ENCODE measurements around the gene PBX1. TPM values are rescaled to one million over a fixed set of nuclear protein-coding genes. Genes with fewer than 3 reads are reported as not detected.
A peak's percentile ranks its signal among the peaks of the same experiment; 100 is the strongest.

Gene PBX1
- total RNA-seq, 1 donor from 2014 or later = 719 TPM

DNA sequence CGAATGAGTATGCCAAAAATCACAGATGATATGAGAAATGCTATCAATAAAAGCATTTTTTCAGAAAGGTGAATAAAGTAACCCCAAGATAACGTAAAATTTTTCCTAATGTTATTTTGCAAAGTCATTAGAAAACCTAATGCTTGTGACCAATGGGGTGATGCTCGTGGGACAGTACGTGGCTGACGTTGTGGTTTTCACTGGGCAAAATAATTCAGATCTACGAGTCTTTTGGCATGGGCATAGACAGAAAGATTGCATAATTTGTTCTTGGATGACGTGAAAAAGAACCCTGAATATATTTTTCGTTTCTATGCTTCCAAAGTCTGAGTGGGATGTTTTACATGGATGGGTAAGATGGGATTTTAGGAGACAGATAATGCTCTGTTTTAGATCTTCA, 71.0 kb downstream of the PBX1 start:
- TF ChIP-seq, protein P1, sequence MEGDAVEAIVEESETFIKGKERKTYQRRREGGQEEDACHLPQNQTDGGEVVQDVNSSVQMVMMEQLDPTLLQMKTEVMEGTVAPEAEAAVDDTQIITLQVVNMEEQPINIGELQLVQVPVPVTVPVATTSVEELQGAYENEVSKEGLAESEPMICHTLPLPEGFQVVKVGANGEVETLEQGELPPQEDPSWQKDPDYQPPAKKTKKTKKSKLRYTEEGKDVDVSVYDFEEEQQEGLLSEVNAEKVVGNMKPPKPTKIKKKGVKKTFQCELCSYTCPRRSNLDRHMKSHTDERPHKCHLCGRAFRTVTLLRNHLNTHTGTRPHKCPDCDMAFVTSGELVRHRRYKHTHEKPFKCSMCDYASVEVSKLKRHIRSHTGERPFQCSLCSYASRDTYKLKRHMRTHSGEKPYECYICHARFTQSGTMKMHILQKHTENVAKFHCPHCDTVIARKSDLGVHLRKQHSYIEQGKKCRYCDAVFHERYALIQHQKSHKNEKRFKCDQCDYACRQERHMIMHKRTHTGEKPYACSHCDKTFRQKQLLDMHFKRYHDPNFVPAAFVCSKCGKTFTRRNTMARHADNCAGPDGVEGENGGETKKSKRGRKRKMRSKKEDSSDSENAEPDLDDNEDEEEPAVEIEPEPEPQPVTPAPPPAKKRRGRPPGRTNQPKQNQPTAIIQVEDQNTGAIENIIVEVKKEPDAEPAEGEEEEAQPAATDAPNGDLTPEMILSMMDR (IDR thresholded peaks at IDR 0.05; ENCODE audit: unreplicated experiment) = no peak
- no peak for DNase-seq (ENCODE audit: low spot score in 2 of 2, unreplicated experiment in 2 of 2)
- peaks cover 88% of the 10 kb centered on the region for H3K4me1 Mint-ChIP-seq
- no peak overlapping the region for H3K4me3 Mint-ChIP-seq
- no peaks in the 10 kb centered on the region for H3K9me3 Mint-ChIP-seq
- H3K27ac Mint-ChIP-seq = peak overlapping the region; percentile 52
- H3K36me3 Mint-ChIP-seq = peaks cover 24% of the 10 kb centered on the region
- H3K27me3 Mint-ChIP-seq (ENCODE audit: low read depth) = no peaks in the 10 kb centered on the region

DNA sequence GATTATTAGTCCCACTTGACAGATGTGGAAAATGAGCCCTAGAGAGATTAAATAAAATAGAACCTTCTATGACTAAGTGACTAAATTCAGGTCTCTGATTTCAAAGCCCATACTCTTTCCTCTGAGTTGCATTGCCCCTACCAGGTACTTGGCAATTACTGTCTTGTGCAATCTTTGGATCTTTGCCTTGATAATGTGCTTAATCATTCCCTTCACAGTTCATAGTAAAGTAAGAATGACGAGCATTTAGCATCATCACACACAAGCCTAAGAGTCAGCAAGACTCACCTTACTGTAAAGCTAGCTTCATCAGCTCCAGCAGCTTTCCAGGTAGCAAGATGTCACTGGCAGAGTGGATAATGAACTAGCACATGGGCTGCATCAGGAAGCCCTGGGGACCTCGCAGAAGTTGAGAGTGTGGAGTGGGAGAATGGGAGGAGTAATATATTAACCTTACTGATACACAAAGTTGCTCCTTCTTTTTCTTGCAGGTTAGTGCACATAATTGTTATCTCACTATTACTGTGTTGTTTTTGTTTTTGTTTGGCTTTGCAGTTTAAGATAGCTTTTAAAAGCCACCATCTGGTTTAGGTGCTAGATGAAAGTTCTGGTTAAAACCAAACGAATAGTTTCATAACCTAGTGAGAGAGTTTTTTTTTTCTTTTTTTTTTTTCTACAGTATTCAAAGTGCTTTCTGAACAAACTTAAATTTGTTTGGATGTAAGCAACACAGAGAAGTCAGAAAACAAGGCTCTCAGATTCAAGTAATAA, 71.8 kb downstream of the PBX1 start:
- DNase-seq (ENCODE audit: low spot score in 2 of 2, unreplicated experiment in 2 of 2) = no peak
- Mint-ChIP-seq H3K27me3 (ENCODE audit: low read depth) (no peaks in the 10 kb centered on the region), H3K9me3 (no peaks in the 10 kb centered on the region), H3K4me1 (peaks cover 88% of the 10 kb centered on the region), H3K36me3 (peaks cover 26% of the 10 kb centered on the region), H3K4me3 (no peak overlapping the region), H3K27ac (peak overlapping the region; percentile 90)
- TF ChIP-seq, protein P1 (IDR thresholded peaks at IDR 0.05; ENCODE audit: unreplicated experiment) = no peak

DNA sequence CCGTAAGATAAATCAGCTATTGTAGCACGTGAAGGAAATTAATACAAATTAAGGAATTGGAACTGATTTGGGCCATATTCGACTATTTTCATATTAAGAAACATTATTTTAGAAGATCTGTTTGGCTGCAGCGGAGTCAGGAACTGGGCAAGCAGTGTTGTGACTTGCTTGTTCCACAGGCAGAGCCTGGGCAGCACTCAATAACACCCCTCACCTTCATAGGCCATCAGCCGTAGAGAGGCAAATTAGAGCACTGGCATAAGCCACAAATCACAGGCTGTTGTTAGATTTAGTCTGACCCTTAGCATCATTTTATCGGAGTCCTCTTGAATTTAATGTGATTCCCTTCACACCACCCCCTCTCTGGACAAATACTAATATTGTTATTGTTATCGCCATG, 72.8 kb downstream of the PBX1 start:
- Mint-ChIP-seq H3K4me1 (peaks cover 88% of the 10 kb centered on the region), H3K9me3 (no peaks in the 10 kb centered on the region), H3K27me3 (ENCODE audit: low read depth) (no peaks in the 10 kb centered on the region), H3K27ac (peak overlapping the region; percentile 88), H3K36me3 (peaks cover 26% of the 10 kb centered on the region), H3K4me3 (no peak overlapping the region)
- no peak for DNase-seq (ENCODE audit: low spot score in 2 of 2, unreplicated experiment in 2 of 2)
- TF ChIP-seq, protein P1 (IDR thresholded peaks at IDR 0.05; ENCODE audit: unreplicated experiment) = no peak

DNA sequence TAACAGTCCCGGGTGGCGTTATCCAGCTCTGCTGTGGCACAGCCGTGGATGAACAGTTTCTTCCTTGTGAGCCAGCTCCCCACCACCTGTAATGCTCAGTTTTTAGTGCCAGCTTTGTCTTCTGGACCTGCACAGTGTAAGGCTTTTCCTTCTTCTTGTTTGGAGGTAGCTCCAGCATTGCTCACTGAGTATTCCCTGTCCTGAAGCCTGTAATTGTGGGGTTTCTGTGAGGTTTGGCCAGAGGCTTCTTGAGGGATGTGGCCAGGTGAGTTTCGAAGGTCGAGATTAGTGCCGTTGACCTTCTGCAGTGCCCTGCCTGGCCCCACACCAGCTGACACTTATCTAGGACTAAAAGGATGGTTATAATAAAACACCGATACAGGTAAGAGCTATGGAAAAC, 75.0 kb downstream of the PBX1 start:
- no peak for DNase-seq (ENCODE audit: low spot score in 2 of 2, unreplicated experiment in 2 of 2)
- Mint-ChIP-seq H3K27me3 (ENCODE audit: low read depth) (no peaks in the 10 kb centered on the region), H3K36me3 (peaks cover 20% of the 10 kb centered on the region), H3K9me3 (no peaks in the 10 kb centered on the region), H3K27ac (peak overlapping the region; percentile 79), H3K4me1 (peaks cover 90% of the 10 kb centered on the region), H3K4me3 (no peak overlapping the region)
- TF ChIP-seq, protein P1 (IDR thresholded peaks at IDR 0.05; ENCODE audit: unreplicated experiment) = no peak

DNA sequence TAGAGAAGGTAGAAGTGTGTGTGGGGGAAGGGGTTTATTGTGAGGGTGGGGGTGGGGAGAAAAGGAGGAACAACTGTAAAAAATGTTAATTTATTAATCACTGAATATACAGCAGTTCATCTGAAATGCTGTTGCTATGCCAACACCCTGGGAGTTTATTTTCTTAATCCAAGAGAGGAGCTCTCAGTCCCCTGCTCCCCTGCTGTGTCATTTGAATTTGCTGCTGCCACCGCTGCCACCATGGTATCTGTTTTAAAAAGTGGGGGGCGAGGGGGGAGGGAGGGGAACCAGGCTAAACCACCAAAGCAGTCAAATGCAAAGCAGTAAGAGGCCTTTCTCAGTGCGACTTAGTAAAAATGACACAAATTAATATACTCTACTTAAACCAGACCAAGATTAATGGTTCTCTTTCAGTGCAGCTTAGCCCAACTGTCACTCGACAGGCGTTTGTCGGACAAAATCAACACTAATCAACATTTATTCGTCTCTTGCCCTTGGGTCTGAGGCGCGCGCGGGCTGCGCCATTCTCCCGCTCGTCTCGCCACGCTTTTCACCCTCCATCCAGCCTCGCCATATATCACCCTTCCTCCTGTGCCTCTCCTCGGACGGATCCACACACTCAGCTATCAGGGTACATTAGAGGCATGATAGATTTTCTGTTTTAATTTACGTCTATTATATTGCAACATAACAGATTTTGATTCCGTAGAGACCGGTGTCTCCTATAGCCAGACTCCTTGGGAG, 76.2 kb downstream of the PBX1 start:
- H3K27me3 Mint-ChIP-seq (ENCODE audit: low read depth) = no peaks in the 10 kb centered on the region
- H3K4me1 Mint-ChIP-seq = peaks cover 91% of the 10 kb centered on the region
- peaks cover 19% of the 10 kb centered on the region for H3K36me3 Mint-ChIP-seq
- DNase-seq (ENCODE audit: low spot score in 2 of 2, unreplicated experiment in 2 of 2) = no peak
- H3K9me3 Mint-ChIP-seq = no peaks in the 10 kb centered on the region
- H3K27ac Mint-ChIP-seq = peak overlapping the region; percentile 95
- TF ChIP-seq, protein P1 (IDR thresholded peaks at IDR 0.05; ENCODE audit: unreplicated experiment) = no peak
- no peak overlapping the region for H3K4me3 Mint-ChIP-seq
